Natural killer cell treated with Interleukin-12 subunit alpha and Interleukin-12 subunit beta and Interleukin-15 and Interleukin-18, amount 100 ng/mL, for 72 hours (primary cell): Measurements from ENCODE around the gene OR6C1. TPM values are rescaled to one million over a fixed set of nuclear protein-coding genes. Genes with fewer than 3 reads are reported as not detected.
"Not testable (repeated sequence)": the region's sequence is repeated elsewhere in the genome, so short reads cannot be mapped to it uniquely, and the experiment has no call there.

Source experiments
- ATAC-seq, 2 donors: fragments of 150-1000 bp; cut with Tn5 transposase in 1 of 2; sonication (Bioruptor Pico), chemical (Tn5 transposase) in 1 of 2; 2 replicates each; pipeline ENCODE4 v1.10.0; 2021
- DNase-seq: peaks from one replicate; pipeline ENCODE4 v3.0.0; 2022; ENCODE audit warnings: low spot score
- H3K27ac Mint-ChIP-seq, 2 donors: 1 replicate in 1 of 2; 2 replicates in 1 of 2; pipeline ENCODE4 v1.8.0; 2022; ENCODE audit warnings: mixed read lengths in 2 of 2, mild to moderate bottlenecking in 1 of 2, moderate library complexity in 1 of 2
- H3K27me3 Mint-ChIP-seq, 2 donors: 1 replicate in 1 of 2; 2 replicates in 1 of 2; pipeline ENCODE4 v1.8.0; 2022; ENCODE audit warnings: mixed read lengths in 2 of 2
- H3K36me3 Mint-ChIP-seq: one replicate; pipeline ENCODE4 v1.8.0; 2022; ENCODE audit warnings: mixed read lengths
- H3K4me1 Mint-ChIP-seq, 2 donors: 1 replicate in 1 of 2; 2 replicates in 1 of 2; pipeline ENCODE4 v1.8.0; 2022; ENCODE audit warnings: low read depth in 2 of 2, mixed read lengths in 2 of 2, mild to moderate bottlenecking in 1 of 2
- H3K4me3 Mint-ChIP-seq: one replicate; pipeline ENCODE4 v1.8.0; 2022; ENCODE audit warnings: mixed read lengths
- H3K9me3 Mint-ChIP-seq: 2 replicates; pipeline ENCODE4 v1.8.0; 2022; ENCODE audit warnings: mixed read lengths
- total RNA-seq, 2 donors: library from RNA; stranded (reverse); gene quantifications; one replicate each; pipeline ENCODE4 v1.2.3, GENCODE V29; 2022

OR6C1 gene
- total RNA-seq = not detected

DNA sequence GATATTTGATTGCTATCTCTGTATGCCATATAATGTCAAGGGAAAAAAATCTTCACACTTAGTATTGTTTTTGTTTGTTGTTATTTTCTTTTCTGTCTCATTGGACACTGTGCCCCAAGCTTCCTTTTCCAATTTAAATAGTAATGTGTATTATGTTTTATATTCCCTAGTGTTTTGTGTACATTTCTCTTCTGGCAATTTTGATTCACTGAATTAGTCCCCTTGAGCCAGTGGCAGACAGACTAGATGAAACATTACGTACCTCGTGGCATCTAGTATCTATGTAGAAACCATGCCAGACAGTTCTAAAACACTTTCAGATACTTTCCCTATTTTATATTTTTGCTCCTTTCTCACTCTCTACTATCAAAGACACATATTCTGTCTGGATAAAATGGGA lies at the start of gene OR6C1:
OR6C1 (plus strand) TSS at position 301 of the 400 bp plus-strand sequence. CDS start 6,257 bp downstream, outside the sequence.
- H3K4me3 Mint-ChIP-seq = no peak within 1 kb of the TSS
- no peaks in the 10 kb centered on the region for H3K4me1 Mint-ChIP-seq
- DNase-seq (no peak), ATAC-seq (no peak)
- no peak within 1 kb of the TSS for H3K27ac Mint-ChIP-seq
- no peaks in the 10 kb centered on the region for H3K36me3 Mint-ChIP-seq
- peaks cover 17 to 18% of the 10 kb centered on the region in 2 donors for H3K27me3 Mint-ChIP-seq
- H3K9me3 Mint-ChIP-seq = peaks cover under 1% of the 10 kb centered on the region

DNA sequence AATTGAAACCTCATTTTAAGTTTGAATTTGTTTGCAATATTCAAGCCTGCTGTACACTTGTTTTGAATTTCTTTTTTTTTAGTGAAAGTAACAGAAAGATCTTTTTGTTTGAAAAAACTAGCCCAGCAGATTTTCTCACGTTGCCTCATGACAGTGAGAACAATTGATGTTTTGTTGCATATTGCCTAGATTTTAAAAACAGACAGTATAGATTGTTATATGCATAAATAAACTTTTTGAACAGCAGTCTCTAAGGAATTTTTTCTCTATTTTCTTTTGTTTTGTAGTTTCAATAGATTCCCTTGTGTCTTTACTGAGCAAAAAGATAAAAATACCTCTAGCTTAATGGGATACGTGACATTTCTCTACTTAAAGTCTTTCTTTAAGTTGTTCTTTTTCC lies 33.2 kb upstream of the OR6C1 start:
- ATAC-seq (no peak), DNase-seq (no peak)
- Mint-ChIP-seq H3K36me3 (no peaks in the 10 kb centered on the region), H3K9me3 (no peaks in the 10 kb centered on the region), H3K4me1 (no peaks in the 10 kb centered on the region), H3K4me3 (no peak overlapping the region), H3K27ac (no peak overlapping the region), H3K27me3 (peaks cover 8 to 24% of the 10 kb centered on the region in 2 donors)

DNA sequence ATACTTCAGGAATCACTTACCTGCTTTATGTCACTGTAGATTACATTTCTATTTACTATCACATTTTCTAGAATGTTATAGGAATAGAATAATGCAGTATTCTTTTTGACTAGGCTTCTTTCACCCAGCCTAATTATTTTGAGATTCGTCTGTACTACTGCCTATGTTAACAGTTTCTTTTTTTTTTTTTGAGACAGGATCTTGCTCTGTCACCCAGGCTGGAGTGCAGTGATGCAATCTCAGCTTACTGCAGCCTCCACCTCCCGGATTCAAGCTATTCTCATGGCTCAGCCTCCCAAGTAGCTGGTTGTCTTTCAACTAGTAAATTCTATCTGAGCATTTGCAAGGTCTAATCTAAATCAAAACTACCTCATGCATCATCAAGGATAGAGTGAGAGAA lies 24.1 kb upstream of the OR6C1 start:
- Mint-ChIP-seq H3K4me3 (no peak overlapping the region), H3K27me3 (peaks cover 7 to 26% of the 10 kb centered on the region in 2 donors), H3K4me1 (no peaks in the 10 kb centered on the region), H3K9me3 (no peaks in the 10 kb centered on the region), H3K36me3 (no peaks in the 10 kb centered on the region), H3K27ac (no peak overlapping the region)
- no peak for DNase-seq
- no peak for ATAC-seq

- no peak for DNase-seq
- no peaks in the 10 kb centered on the region for H3K9me3 Mint-ChIP-seq
- no peak within 1 kb of the TSS for H3K27ac Mint-ChIP-seq
- H3K4me3 Mint-ChIP-seq = no peak within 1 kb of the TSS
- H3K27me3 Mint-ChIP-seq = peaks cover 19 to 28% of the 10 kb centered on the region in 2 donors
- no peaks in the 10 kb centered on the region for H3K36me3 Mint-ChIP-seq
- no peaks in the 10 kb centered on the region for H3K4me1 Mint-ChIP-seq
- no peak for ATAC-seq
Observed at GRCh38 chr12:55296469-55296868, 17.7 kb upstream of the OR6C1 start, which contains the start of gene OR6C6. Gene OR6C6 (minus strand): TSS chr12:55296569. CDS start chr12:55295232, 1,337 bp downstream.

DNA sequence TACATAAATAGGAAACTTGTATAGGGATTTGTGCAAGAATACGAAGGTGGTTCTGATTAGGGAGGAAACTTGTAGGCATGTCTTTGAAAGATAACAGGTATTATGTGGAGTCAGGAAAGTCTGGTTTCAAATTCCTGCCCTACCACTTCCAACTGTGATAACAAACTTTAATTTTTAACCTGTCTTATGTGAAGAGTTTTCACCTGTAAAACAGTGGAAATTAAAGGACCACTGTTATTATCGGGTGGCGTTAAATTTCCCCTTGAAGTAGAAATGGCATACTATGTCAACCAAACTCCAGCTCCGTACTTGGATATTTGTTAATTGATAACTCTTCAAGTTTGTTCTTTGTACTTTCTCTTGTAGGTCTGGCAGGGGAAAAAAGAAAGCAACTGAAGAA lies 6.1 kb downstream of the OR6C1 start:
- no peak for ATAC-seq
- no peak for DNase-seq
- H3K36me3 Mint-ChIP-seq = no peaks in the 10 kb centered on the region

DNA sequence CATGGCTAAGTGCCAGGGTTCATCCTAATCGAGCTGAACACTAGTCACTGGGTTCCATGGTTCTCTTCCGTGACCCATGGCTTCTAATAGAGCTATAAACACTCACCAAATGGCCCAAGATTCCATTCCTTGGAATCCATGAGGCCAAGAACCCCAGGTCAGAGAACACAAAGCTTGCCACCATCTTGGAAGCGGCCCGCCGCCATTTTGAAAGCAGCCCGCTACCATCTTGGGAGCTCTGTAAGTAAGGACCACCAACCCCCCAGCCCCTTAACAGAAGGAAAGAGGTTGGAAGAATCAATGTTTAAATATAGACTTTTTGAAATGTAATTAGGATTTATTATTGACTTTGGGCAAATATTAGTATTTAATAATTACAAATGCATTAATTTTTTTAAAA lies 11.7 kb downstream of the OR6C1 start:
- not testable (repeated sequence) for ATAC-seq, H3K4me1 Mint-ChIP-seq, H3K4me3 Mint-ChIP-seq, DNase-seq, H3K27ac Mint-ChIP-seq, H3K9me3 Mint-ChIP-seq, H3K36me3 Mint-ChIP-seq
- peaks cover 0 to 12% of the 10 kb centered on the region in 2 donors for H3K27me3 Mint-ChIP-seq

More for the DNA sequence above, 6.1 kb downstream of the OR6C1 start:
- H3K9me3 Mint-ChIP-seq = peaks cover 3% of the 10 kb centered on the region
- peaks cover 7 to 16% of the 10 kb centered on the region in 2 donors for H3K27me3 Mint-ChIP-seq
- no peak overlapping the region for H3K4me3 Mint-ChIP-seq
- no peak overlapping the region for H3K27ac Mint-ChIP-seq
- no peaks in the 10 kb centered on the region for H3K4me1 Mint-ChIP-seq

DNA sequence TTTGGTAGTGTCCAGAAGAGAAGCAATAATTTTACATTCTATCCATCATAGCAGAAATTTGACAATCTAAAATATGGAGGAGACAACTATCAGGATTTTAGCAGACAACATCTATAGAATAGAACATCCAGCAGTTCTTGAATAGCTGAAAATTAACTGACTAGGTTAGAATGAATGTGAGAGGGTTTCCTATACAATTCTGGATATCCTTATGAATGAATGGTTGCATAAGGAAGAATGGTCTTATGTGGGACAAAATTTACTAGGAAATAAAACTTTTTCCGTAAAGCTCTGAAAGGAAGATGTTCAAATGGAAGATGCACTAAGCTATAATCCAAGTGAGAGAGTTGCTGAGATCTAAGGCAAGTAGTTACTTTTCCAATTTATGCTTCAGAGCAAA lies 16.3 kb downstream of the OR6C1 start, which contains the start of gene OR6C3:
OR6C3 (plus strand) TSS at position 301 of the 400 bp plus-strand sequence. CDS start 955 bp downstream, outside the sequence.
- Mint-ChIP-seq H3K27ac (no peak within 1 kb of the TSS), H3K27me3 (peaks cover 9 to 19% of the 10 kb centered on the region in 2 donors), H3K4me3 (no peak within 1 kb of the TSS), H3K36me3 (no peaks in the 10 kb centered on the region), H3K9me3 (no peaks in the 10 kb centered on the region), H3K4me1 (no peaks in the 10 kb centered on the region)
- no peak for DNase-seq
- ATAC-seq = no peak

DNA sequence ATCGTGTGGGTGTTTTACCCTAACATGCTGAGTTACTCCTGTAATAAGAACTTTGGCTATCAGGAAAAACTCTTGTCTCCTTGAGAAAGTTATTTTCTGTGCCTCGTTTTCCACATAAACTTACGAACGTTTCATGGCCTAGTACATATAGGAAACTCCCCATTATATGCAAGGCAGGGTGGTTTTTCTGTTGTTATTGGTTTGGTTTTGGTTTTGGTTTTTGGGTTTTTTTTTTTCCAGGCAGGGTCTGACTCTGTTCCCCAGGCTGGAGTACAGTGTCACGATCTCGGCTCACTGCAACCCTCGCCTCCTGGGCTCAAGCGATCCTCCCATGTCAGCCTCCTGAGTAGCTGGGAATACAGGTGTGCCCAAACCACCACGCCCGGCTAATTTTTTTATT lies 21.9 kb downstream of the OR6C1 start:
- no peak overlapping the region for H3K4me3 Mint-ChIP-seq
- peaks cover 15 to 27% of the 10 kb centered on the region in 2 donors for H3K27me3 Mint-ChIP-seq
- DNase-seq (no peak), ATAC-seq (no peak)
- no peaks in the 10 kb centered on the region for H3K4me1 Mint-ChIP-seq
- H3K9me3 Mint-ChIP-seq = no peaks in the 10 kb centered on the region
- H3K27ac Mint-ChIP-seq = no peak overlapping the region
- H3K36me3 Mint-ChIP-seq = no peaks in the 10 kb centered on the region

GRCh38 chr12:55355338-55355737 lies 41.2 kb downstream of the OR6C1 start:
- H3K27ac Mint-ChIP-seq, H3K9me3 Mint-ChIP-seq, H3K36me3 Mint-ChIP-seq, DNase-seq, H3K4me1 Mint-ChIP-seq, H3K4me3 Mint-ChIP-seq, ATAC-seq: not testable (repeated sequence)
- peaks cover 16 to 32% of the 10 kb centered on the region in 2 donors for H3K27me3 Mint-ChIP-seq

DNA sequence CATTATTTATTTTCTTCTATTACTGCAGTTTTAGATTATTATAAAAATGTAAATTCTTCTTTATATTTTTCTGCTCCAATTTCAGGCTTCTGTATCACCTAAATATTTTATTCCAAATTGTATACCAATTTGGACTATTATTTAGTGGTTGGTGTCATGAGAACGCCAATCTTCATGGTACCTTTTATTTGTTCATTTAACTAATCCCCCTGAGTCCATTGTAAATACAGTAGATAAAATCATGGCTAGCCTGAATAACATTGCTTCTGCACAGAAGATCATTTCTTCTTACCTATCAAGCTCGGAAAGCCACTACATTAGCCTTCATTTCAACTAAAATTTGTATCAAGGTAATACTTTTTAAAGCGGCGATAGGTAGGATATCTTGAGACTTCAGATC lies 48.5 kb downstream of the OR6C1 start, which contains the start of gene OR6C75:
OR6C75 (plus strand) TSS at position 301 of the 400 bp plus-strand sequence. CDS start 2,136 bp downstream, outside the sequence.
- Mint-ChIP-seq H3K27me3 (peaks cover 18 to 29% of the 10 kb centered on the region in 2 donors), H3K9me3 (peaks cover 4% of the 10 kb centered on the region), H3K4me3 (no peak within 1 kb of the TSS), H3K4me1 (no peaks in the 10 kb centered on the region), H3K27ac (no peak within 1 kb of the TSS), H3K36me3 (no peaks in the 10 kb centered on the region)
- no peak for ATAC-seq
- no peak for DNase-seq

DNA sequence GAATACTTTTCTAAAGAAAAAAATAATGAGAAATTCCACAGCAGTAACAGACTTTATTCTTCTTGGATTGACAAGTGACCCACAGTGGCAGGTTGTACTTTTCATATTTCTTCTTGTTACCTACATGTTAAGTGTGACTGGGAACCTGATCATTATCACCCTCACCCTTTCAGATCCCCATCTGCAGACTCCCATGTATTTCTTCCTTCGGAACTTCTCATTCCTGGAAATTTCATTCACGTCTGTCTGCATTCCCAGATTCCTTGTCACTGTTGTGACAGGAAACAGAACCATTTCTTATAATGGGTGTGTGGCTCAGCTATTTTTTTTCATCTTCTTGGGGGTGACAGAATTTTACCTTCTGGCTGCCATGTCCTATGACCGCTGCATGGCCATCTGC lies 50.9 kb downstream of the OR6C1 start:
- no peak for DNase-seq
- Mint-ChIP-seq H3K36me3 (no peaks in the 10 kb centered on the region), H3K4me3 (no peak overlapping the region), H3K9me3 (no peaks in the 10 kb centered on the region), H3K4me1 (no peaks in the 10 kb centered on the region), H3K27me3 (peaks cover 14 to 28% of the 10 kb centered on the region in 2 donors), H3K27ac (no peak overlapping the region)
- ATAC-seq = no peak

Other genes starting within 250 kb of the OR6C1 start
- gene OR9K2, start 187.9 kb upstream of the OR6C1 start, total RNA-seq = not detected
- gene OR10A7, start 93.3 kb upstream of the OR6C1 start, total RNA-seq = not detected
- gene OR6C74, start 69.7 kb upstream of the OR6C1 start, total RNA-seq = not detected
- not detected for gene OR6C6, start 17.8 kb upstream of the OR6C1 start, total RNA-seq
- gene OR6C3, start 16.4 kb downstream of the OR6C1 start, total RNA-seq = not detected
- gene OR6C75, start 48.6 kb downstream of the OR6C1 start, total RNA-seq = not detected
- gene OR6C65, start 86.2 kb downstream of the OR6C1 start, total RNA-seq = not detected
- gene OR6C76, start 111.9 kb downstream of the OR6C1 start, total RNA-seq = not detected
- not detected for gene OR6C2, start 129.7 kb downstream of the OR6C1 start, total RNA-seq
- not detected for gene OR6C70, start 155.8 kb downstream of the OR6C1 start, total RNA-seq
- not detected for gene OR6C68, start 178.0 kb downstream of the OR6C1 start, total RNA-seq
- not detected for gene OR6C4, start 235.3 kb downstream of the OR6C1 start, total RNA-seq